HepG2 (cell line): Measurements from ENCODE around the gene VKORC1. TPM values are rescaled to one million over a fixed set of nuclear protein-coding genes. Genes with fewer than 3 reads are reported as not detected.

Experiments
- ATRX ChIP-seq: sonication (generic); formaldehyde crosslinking; IDR thresholded peaks from 2 replicates; pipeline ENCODE4 v1.4.0; 2020; ENCODE audit warnings: missing genetic modification reagents, borderline replicate concordance
- CENPX ChIP-seq: sonication (generic); formaldehyde crosslinking; IDR thresholded peaks from 2 replicates; pipeline ENCODE4 v1.9.0; 2021; ENCODE audit warnings: mild to moderate bottlenecking, missing genetic modification reagents, moderate library complexity
- FOXK2 ChIP-seq: fragments of 450-650 bp; IDR thresholded peaks from 2 replicates; pipeline ENCODE4 v1.6.1; 2016
- GTF2F1 ChIP-seq: fragments of 150-350 bp; IDR thresholded peaks from 2 replicates; pipeline ENCODE4 v1.6.1; 2014; ENCODE audit warnings: low read length
- MED8 ChIP-seq: sonication (generic); formaldehyde crosslinking; IDR thresholded peaks from 2 replicates; pipeline ENCODE4 v1.8.1; 2023; ENCODE audit warnings: mild to moderate bottlenecking, missing genetic modification reagents; ENCODE audit not compliant: insufficient replicate concordance
- NFIC ChIP-seq: IDR thresholded peaks from 2 replicates; pipeline ENCODE4 v1.6.1; 2012; ENCODE audit warnings: mild to moderate bottlenecking, low read length, inconsistent platforms
- ONECUT2 ChIP-seq: sonication (generic); formaldehyde crosslinking; IDR thresholded peaks from 2 replicates; pipeline ENCODE4 v1.4.0; 2020; ENCODE audit warnings: missing genetic modification reagents
- PITX1 ChIP-seq: sonication (generic); formaldehyde crosslinking; IDR thresholded peaks from 2 replicates; pipeline ENCODE4 v1.5.1; 2020; ENCODE audit warnings: mild to moderate bottlenecking, missing genetic modification reagents
- RAD51 ChIP-seq: fragments of 450-650 bp; IDR thresholded peaks from 2 replicates; pipeline ENCODE4 v1.6.1; 2016; ENCODE audit warnings: borderline replicate concordance
- REPIN1 ChIP-seq: sonication (generic); formaldehyde crosslinking; IDR thresholded peaks from 2 replicates; pipeline ENCODE4 v1.8.0; 2022; ENCODE audit warnings: missing genetic modification reagents, low read depth, mild to moderate bottlenecking, borderline replicate concordance
- SCMH1 ChIP-seq: sonication (generic); formaldehyde crosslinking; IDR thresholded peaks from 2 replicates; pipeline ENCODE4 v1.9.0; 2021; ENCODE audit warnings: missing genetic modification reagents, mild to moderate bottlenecking, borderline replicate concordance
- SOX13 ChIP-seq, 3 experiments: fragments of 450-650 bp in 1 of 3; sonication (generic) in 1 of 3; formaldehyde crosslinking in 1 of 3; IDR thresholded peaks in 2 of 3; conservative IDR thresholded peaks in 1 of 3; 2 replicates each; pipeline versions ENCODE4 v1.5.0 to v1.6.1; 2016 to 2020; ENCODE audit warnings: antibody characterized with exemption in 1 of 3, mild to moderate bottlenecking in 1 of 3, missing compliant biosample characterization in 1 of 3, missing genetic modification reagents in 1 of 3, moderate library complexity in 1 of 3
- TCF7 ChIP-seq: sonication (generic); IDR thresholded peaks from 2 replicates; pipeline ENCODE4 v1.6.1; 2016; ENCODE audit warnings: antibody characterized with exemption, low read depth
- U2AF2 ChIP-seq: fragments of 200-400 bp; formaldehyde crosslinking; IDR thresholded peaks from 2 replicates; pipeline ENCODE4 v1.6.1; 2017; ENCODE audit warnings: low read depth, mild to moderate bottlenecking, low read length
- ZFP36L2 ChIP-seq: sonication (generic); formaldehyde crosslinking; IDR thresholded peaks from 2 replicates; pipeline ENCODE4 v1.4.0; 2020; ENCODE audit warnings: missing genetic modification reagents
- ZFP82 ChIP-seq: sonication (generic); formaldehyde crosslinking; IDR thresholded peaks from 2 replicates; pipeline ENCODE4 v1.5.1; 2020; ENCODE audit warnings: mild to moderate bottlenecking, missing genetic modification reagents, borderline replicate concordance
- ZNF292 ChIP-seq: sonication (generic); formaldehyde crosslinking; IDR thresholded peaks from 2 replicates; pipeline ENCODE4 v1.8.1; 2022; ENCODE audit warnings: mild to moderate bottlenecking, low read depth, missing genetic modification reagents, borderline replicate concordance
- ZNF382 ChIP-seq: sonication (generic); formaldehyde crosslinking; IDR thresholded peaks from 2 replicates; pipeline ENCODE4 v1.5.0; 2020; ENCODE audit warnings: missing genetic modification reagents, mild to moderate bottlenecking, borderline replicate concordance
- ZNF446 ChIP-seq: sonication (generic); formaldehyde crosslinking; IDR thresholded peaks from 2 replicates; pipeline ENCODE4 v1.5.0; 2020; ENCODE audit warnings: mild to moderate bottlenecking, missing genetic modification reagents
- polyA plus RNA-seq, 8 experiments: library from polyadenylated mRNA; depleted of rRNA in 3 of 8; stranded (reverse) in 7 of 8; unstranded in 1 of 8; fragments of >200 nt; fragmentation: Illumina TruSeq in 4 of 8; extraction: Trizol in 4 of 8; gene quantifications; 2 replicates each; pipeline versions ENCODE4 v1.2.1 to v1.2.3, GENCODE V29; 2011 to 2016; ENCODE audit warnings: low read depth in 4 of 8, missing spikeins in 1 of 8, mixed read lengths in 1 of 8; ENCODE audit not compliant: insufficient read depth in 1 of 8
- total RNA-seq, 5 experiments: library from RNA; depleted of rRNA; stranded (reverse); fragments of >200 nt; fragmentation: Illumina TruSeq; extraction: Trizol; gene quantifications; 2 replicates each; pipeline ENCODE4 v1.2.3, GENCODE V29; 2016; ENCODE audit warnings: low read depth in 1 of 5
- TF ChIP-seq, protein P1 (sequence below): sonication (generic); formaldehyde crosslinking; IDR thresholded peaks from 2 replicates; pipeline ENCODE4 v1.4.0; 2020; ENCODE audit warnings: missing genetic modification reagents, borderline replicate concordance
- TF ChIP-seq, protein P2 (sequence below): sonication (generic); formaldehyde crosslinking; IDR thresholded peaks from 2 replicates; pipeline ENCODE4 v1.5.1; 2020; ENCODE audit warnings: missing genetic modification reagents, mild to moderate bottlenecking, borderline replicate concordance
- TF ChIP-seq, protein P3 (sequence below): sonication (generic); formaldehyde crosslinking; IDR thresholded peaks from 2 replicates; pipeline ENCODE4 v1.4.0; 2020; ENCODE audit warnings: mild to moderate bottlenecking, low read depth, missing genetic modification reagents

The VKORC1 gene
- total and polyA plus RNA-seq, 2 of the 13 experiments (the other 11 are each of a cell fraction or from before 2014, with no cell fraction given): 141 to 615 TPM

DNA sequence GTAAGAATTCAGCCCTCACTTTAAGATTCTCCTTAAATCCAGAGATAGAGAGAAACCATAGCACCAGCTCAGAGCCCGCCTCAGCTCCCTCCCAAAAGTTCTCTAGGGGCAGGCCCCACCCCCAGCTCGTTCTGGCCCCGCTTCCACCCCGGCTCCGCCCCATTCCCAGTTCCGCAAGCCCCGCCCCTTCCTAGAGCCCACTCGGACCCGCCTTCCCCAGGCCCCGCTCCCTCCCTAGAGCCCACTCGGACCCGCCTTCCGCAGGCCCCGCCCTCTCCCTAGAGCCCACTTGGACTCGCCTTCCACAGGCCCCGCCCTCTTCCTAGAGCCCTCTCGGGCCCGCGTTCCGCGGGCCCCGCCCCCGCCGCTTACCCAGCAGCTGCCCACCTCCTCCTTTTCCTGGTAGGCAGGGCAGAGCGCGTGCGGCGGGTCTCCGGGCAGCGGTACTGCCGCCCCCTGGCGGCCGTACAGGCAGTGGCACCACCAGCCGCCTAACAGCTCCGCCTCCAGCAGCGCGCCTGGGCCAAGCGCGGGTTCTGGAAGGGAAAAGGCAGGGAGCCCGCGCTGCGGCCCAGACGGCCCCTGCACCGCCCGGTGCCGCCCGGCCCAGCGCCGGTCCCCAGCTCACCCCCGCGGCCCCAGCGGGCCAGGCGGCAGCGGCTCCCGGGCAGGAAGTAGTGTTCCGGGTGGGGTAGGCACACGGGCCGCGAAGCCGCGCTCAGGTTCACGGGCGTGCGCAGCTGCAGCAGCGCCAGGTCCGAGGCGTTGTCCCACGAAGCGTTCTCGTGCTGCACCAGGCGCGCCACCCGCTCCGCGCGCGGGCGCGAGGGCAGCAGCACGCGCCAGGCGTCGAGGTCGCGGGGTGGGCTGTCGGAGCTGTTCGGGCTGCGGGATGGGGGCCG is 47.8 kb upstream of the VKORC1 start (continued):
- no peak for TF ChIP-seq ONECUT2
- peak; percentile 96 for TF ChIP-seq REPIN1 (CRISPR knock-in tag)
- TF ChIP-seq, protein P1, sequence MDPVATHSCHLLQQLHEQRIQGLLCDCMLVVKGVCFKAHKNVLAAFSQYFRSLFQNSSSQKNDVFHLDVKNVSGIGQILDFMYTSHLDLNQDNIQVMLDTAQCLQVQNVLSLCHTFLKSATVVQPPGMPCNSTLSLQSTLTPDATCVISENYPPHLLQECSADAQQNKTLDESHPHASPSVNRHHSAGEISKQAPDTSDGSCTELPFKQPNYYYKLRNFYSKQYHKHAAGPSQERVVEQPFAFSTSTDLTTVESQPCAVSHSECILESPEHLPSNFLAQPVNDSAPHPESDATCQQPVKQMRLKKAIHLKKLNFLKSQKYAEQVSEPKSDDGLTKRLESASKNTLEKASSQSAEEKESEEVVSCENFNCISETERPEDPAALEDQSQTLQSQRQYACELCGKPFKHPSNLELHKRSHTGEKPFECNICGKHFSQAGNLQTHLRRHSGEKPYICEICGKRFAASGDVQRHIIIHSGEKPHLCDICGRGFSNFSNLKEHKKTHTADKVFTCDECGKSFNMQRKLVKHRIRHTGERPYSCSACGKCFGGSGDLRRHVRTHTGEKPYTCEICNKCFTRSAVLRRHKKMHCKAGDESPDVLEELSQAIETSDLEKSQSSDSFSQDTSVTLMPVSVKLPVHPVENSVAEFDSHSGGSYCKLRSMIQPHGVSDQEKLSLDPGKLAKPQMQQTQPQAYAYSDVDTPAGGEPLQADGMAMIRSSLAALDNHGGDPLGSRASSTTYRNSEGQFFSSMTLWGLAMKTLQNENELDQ (CRISPR knock-in tag): 0 out of 2 replicates have a peak, but pooled peaks have one; percentile 33
- TF ChIP-seq ZFP82 (CRISPR knock-in tag): peak; percentile 46; the same call in 1 of the 2 replicates
- TF ChIP-seq ZNF382 (CRISPR knock-in tag): no peak
- no peak for TF ChIP-seq CENPX
- TF ChIP-seq SOX13 (IDR thresholded peaks at IDR 0.05): no peak
- TF ChIP-seq SOX13 (CRISPR knock-in tag; conservative IDR thresholded peaks at IDR 0.05 in 1 of 2, IDR thresholded peaks at IDR 0.05 in 1 of 2): no peak
- no peak for TF ChIP-seq NFIC
- TF ChIP-seq, protein P2, sequence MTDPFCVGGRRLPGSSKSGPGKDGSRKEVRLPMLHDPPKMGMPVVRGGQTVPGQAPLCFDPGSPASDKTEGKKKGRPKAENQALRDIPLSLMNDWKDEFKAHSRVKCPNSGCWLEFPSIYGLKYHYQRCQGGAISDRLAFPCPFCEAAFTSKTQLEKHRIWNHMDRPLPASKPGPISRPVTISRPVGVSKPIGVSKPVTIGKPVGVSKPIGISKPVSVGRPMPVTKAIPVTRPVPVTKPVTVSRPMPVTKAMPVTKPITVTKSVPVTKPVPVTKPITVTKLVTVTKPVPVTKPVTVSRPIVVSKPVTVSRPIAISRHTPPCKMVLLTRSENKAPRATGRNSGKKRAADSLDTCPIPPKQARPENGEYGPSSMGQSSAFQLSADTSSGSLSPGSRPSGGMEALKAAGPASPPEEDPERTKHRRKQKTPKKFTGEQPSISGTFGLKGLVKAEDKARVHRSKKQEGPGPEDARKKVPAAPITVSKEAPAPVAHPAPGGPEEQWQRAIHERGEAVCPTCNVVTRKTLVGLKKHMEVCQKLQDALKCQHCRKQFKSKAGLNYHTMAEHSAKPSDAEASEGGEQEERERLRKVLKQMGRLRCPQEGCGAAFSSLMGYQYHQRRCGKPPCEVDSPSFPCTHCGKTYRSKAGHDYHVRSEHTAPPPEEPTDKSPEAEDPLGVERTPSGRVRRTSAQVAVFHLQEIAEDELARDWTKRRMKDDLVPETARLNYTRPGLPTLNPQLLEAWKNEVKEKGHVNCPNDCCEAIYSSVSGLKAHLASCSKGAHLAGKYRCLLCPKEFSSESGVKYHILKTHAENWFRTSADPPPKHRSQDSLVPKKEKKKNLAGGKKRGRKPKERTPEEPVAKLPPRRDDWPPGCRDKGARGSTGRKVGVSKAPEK (CRISPR knock-in tag): peak; percentile 80; the same call in 1 of the 2 replicates
- TF ChIP-seq U2AF2: no peak
- TF ChIP-seq TCF7: no peak
- TF ChIP-seq ZNF292 (CRISPR knock-in tag): 0 out of 2 replicates have a peak, but pooled peaks have one; percentile 53
- TF ChIP-seq, protein P3, sequence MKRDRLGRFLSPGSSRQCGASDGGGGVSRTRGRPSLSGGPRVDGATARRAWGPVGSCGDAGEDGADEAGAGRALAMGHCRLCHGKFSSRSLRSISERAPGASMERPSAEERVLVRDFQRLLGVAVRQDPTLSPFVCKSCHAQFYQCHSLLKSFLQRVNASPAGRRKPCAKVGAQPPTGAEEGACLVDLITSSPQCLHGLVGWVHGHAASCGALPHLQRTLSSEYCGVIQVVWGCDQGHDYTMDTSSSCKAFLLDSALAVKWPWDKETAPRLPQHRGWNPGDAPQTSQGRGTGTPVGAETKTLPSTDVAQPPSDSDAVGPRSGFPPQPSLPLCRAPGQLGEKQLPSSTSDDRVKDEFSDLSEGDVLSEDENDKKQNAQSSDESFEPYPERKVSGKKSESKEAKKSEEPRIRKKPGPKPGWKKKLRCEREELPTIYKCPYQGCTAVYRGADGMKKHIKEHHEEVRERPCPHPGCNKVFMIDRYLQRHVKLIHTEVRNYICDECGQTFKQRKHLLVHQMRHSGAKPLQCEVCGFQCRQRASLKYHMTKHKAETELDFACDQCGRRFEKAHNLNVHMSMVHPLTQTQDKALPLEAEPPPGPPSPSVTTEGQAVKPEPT (CRISPR knock-in tag): no peak
- no peak for TF ChIP-seq ZFP36L2 (CRISPR knock-in tag)
- no peak for TF ChIP-seq GTF2F1
- TF ChIP-seq FOXK2: no peak
- no peak for TF ChIP-seq ZNF446 (CRISPR knock-in tag)
- TF ChIP-seq ATRX (CRISPR knock-in tag): no peak
- no peak for TF ChIP-seq RAD51
- peak; percentile 82 for TF ChIP-seq PITX1
- no peak for TF ChIP-seq SCMH1 (CRISPR knock-in tag)
- TF ChIP-seq MED8 (CRISPR knock-in tag): peak; percentile 69
